ENCODE results near the gene CYP4V2.
A peak's percentile ranks its signal among the peaks of the same experiment; 100 is the strongest.

Gene CYP4V2

DNA sequence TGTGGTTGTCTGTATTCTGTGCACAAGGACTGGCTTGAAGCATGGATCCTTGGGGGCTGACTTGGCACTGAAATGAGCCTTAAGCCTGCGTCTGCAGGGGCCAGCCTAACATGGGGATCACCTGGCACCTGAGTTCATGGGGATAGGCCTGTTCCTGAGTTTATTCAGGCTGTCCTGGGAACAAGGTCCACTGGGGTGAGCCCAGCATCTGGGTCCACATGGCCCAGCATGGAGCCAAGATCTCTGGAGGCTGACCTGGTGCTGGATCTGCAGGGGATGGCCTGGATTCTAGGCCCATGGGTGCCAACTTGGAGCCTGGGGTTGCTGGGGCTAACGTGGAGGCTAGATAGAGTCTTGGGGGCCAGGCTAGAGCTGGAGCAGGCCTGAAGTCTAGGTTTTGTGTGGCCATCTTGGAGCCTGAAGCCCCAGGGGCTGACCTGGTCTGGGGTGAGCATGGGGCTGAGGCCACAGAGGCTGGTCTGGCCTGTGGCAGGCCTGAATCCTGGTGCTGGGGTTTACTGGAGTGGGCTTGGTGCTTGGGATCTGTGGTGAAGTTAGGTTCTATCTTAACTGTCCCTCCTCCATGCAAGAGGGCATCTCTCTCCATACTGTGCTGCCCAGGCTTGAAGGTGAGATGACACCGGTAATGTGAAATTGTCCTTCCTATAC, 35.3 kb downstream of the CYP4V2 start:
- no peak overlapping the region for H3K4me3 ChIP-seq (replicated peaks; ENCODE audit: low read depth, low read length)
- DNase-seq (ENCODE audit: low read depth): no peak
- TF ChIP-seq, protein P1, sequence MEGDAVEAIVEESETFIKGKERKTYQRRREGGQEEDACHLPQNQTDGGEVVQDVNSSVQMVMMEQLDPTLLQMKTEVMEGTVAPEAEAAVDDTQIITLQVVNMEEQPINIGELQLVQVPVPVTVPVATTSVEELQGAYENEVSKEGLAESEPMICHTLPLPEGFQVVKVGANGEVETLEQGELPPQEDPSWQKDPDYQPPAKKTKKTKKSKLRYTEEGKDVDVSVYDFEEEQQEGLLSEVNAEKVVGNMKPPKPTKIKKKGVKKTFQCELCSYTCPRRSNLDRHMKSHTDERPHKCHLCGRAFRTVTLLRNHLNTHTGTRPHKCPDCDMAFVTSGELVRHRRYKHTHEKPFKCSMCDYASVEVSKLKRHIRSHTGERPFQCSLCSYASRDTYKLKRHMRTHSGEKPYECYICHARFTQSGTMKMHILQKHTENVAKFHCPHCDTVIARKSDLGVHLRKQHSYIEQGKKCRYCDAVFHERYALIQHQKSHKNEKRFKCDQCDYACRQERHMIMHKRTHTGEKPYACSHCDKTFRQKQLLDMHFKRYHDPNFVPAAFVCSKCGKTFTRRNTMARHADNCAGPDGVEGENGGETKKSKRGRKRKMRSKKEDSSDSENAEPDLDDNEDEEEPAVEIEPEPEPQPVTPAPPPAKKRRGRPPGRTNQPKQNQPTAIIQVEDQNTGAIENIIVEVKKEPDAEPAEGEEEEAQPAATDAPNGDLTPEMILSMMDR (IDR thresholded peaks at IDR 0.05; ENCODE audit: low read length, missing control alignments): no peak

DNA sequence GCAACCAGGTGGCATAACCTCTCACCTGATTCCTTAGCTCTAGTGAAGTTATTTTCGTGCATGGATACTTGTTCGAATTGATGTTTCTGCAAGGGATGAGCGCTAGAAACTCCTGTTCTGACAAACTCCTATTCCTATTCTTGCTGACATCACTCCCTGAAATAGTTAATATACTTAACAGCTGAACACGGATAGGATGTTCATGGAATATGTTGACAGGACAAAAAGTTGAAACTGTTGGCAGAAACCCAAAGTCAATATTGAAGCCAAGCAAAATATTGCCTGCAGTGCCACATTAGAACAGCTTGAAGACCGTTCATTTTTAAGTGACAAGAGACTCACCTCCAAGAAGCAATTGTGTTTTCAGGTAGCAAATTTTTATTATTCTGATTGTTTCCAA, 35.9 kb downstream of the CYP4V2 start, which contains the start of gene KLKB1:
Gene KLKB1, plus strand, starts transcription at position 287 of the 400 bp plus-strand sequence. CDS start 689 bp downstream, outside the sequence.
- TF ChIP-seq, protein P1 (IDR thresholded peaks at IDR 0.05; ENCODE audit: low read length, missing control alignments): no peak
- peak within 1 kb of the TSS; percentile 17 for H3K4me3 ChIP-seq (replicated peaks; ENCODE audit: low read depth, low read length)
- peak; percentile 46 for DNase-seq (ENCODE audit: low read depth)

GRCh38 chr4:186227744-186228513, 36.6 kb downstream of the CYP4V2 start:
- peak overlapping the region; percentile 17 for H3K4me3 ChIP-seq (replicated peaks; ENCODE audit: low read depth, low read length)

GRCh38 chr4:186228514-186228894, 37.1 kb downstream of the CYP4V2 start:
- H3K4me3 ChIP-seq (replicated peaks; ENCODE audit: low read depth, low read length): peak overlapping the region; percentile 17
- TF ChIP-seq, protein P1 (IDR thresholded peaks at IDR 0.05; ENCODE audit: low read length, missing control alignments): no peak
- peak; percentile 6 for DNase-seq (ENCODE audit: low read depth)

More at GRCh38 chr4:186227744-186228513, 36.6 kb downstream of the CYP4V2 start:
- TF ChIP-seq, protein P1 (IDR thresholded peaks at IDR 0.05; ENCODE audit: low read length, missing control alignments): no peak
- peak; percentile 11 for DNase-seq (ENCODE audit: low read depth)

DNA sequence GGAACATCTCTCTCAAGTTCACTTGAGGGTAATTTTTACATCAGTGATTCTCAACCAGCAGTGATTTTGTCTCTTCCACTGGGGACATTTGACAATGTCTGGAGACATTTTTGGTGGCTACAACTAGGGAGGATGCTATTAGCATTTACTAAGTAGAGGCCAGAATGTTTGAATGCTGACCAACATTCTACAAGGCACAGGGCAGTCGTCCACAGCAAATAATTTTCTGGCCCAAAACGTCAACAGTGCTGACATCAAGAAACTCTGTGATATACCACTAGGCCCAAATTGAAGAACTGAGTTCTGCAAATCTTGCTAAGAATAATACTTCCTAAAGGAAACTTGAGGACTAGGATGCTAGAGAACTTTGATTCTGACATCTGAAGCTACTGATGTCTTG, 43.0 kb downstream of the CYP4V2 start:
- H3K4me3 ChIP-seq (replicated peaks; ENCODE audit: low read depth, low read length): no peak overlapping the region
- no peak for DNase-seq (ENCODE audit: low read depth)
- TF ChIP-seq, protein P1 (IDR thresholded peaks at IDR 0.05; ENCODE audit: low read length, missing control alignments): no peak

DNA sequence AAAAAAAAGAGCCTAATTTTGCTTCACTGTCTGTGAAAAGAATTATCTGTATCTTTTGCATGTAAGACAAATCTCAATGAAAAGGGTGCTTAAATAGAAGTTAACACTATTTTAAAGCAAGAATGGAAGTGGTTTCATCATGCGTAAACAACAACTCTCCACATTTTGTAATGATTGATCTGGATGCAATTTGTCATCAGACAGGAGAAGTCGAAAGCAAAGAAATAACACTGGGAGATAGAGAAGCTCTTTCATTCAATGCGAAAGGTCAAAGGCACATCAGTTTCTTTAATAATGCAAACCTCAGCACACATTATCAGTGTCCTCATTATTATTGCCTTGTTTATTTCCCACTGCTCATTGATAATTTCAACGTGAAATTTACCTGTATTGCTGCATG, 44.8 kb downstream of the CYP4V2 start:
- DNase-seq (ENCODE audit: low read depth): no peak
- H3K4me3 ChIP-seq (replicated peaks; ENCODE audit: low read depth, low read length): no peak overlapping the region
- TF ChIP-seq, protein P1 (IDR thresholded peaks at IDR 0.05; ENCODE audit: low read length, missing control alignments): no peak

Measured in fibroblast of pulmonary artery (primary cell).